GM12872 (cell line): ENCODE measurements around the gene COMMD10.

ENCODE experiments used
- CTCF ChIP-seq: IDR thresholded peaks from 3 replicates; pipeline ENCODE4 v1.5.1; 2011; ENCODE audit warnings: low read depth, mild to moderate bottlenecking, low read length, moderate library complexity; ENCODE audit not compliant: insufficient read depth

The COMMD10 gene

GRCh38 chr5:116225281-116225922 is 140.6 kb downstream of the COMMD10 start:
- no peak for TF ChIP-seq CTCF

GRCh38 chr5:116229131-116229689 is 144.4 kb downstream of the COMMD10 start:
- no peak for TF ChIP-seq CTCF

GRCh38 chr5:116231288-116231687 is 146.5 kb downstream of the COMMD10 start:
- TF ChIP-seq CTCF = no peak

GRCh38 chr5:116234681-116235080 is 149.9 kb downstream of the COMMD10 start:
- no peak for TF ChIP-seq CTCF

GRCh38 chr5:116237917-116238500 is 153.2 kb downstream of the COMMD10 start:
- TF ChIP-seq CTCF = peak; percentile 14; the same call in 1 of the 3 replicates

GRCh38 chr5:116242343-116242742 is 157.5 kb downstream of the COMMD10 start:
- TF ChIP-seq CTCF = no peak

- no peak for TF ChIP-seq CTCF
Measured at GRCh38 chr5:116248432-116248831, 163.6 kb downstream of the COMMD10 start.
